GM18502 (cell line): ENCODE results near the gene CD2BP2.

Experiments used
- ATAC-seq: cut with Tn5 transposase; IDR thresholded peaks from one replicate; pipeline ENCODE4 v1.9.1; 2021; ENCODE audit warnings: mild to moderate bottlenecking; ENCODE audit not compliant: unreplicated experiment, poor library complexity

The CD2BP2 gene

GRCh38 chr16:30379158-30379783 is 24.2 kb upstream of the CD2BP2 start:
- ATAC-seq, result no peak

GRCh38 chr16:30378236-30379157 is 23.4 kb upstream of the CD2BP2 start:
- ATAC-seq, result peak; percentile 86

- ATAC-seq, result peak; percentile 41
Measured at GRCh38 chr16:30377812-30378235, 22.7 kb upstream of the CD2BP2 start.

GRCh38 chr16:30377050-30377811 is 22.1 kb upstream of the CD2BP2 start:
- no peak for ATAC-seq

- ATAC-seq, result no peak
Measured at GRCh38 chr16:30376461-30376902, 21.4 kb upstream of the CD2BP2 start.

GRCh38 chr16:30375864-30376263 is 20.8 kb upstream of the CD2BP2 start:
- ATAC-seq, result no peak

- ATAC-seq, result no peak
Measured at GRCh38 chr16:30374538-30374937, 19.4 kb upstream of the CD2BP2 start, which contains the start of gene MYL11. Gene MYL11, plus strand, starts transcription at chr16:30374802. Its CDS starts 56 bp downstream, at chr16:30374858.

GRCh38 chr16:30372725-30373124 is 17.6 kb upstream of the CD2BP2 start:
- no peak for ATAC-seq

- no peak for ATAC-seq
Measured at GRCh38 chr16:30372038-30372712, 17.1 kb upstream of the CD2BP2 start.

- ATAC-seq, result no peak
Measured at GRCh38 chr16:30371248-30371816, 16.2 kb upstream of the CD2BP2 start.

- peak; percentile 77 for ATAC-seq
Measured at GRCh38 chr16:30370456-30371247, 15.5 kb upstream of the CD2BP2 start, which contains the start of gene TBC1D10B. Gene TBC1D10B, minus strand, starts transcription at chr16:30370494. Its CDS starts 311 bp downstream, at chr16:30370183.

GRCh38 chr16:30369938-30370455 is 14.9 kb upstream of the CD2BP2 start:
- ATAC-seq, result peak; percentile 8

- no peak for ATAC-seq
Measured at GRCh38 chr16:30369091-30369937, 14.2 kb upstream of the CD2BP2 start.

- ATAC-seq, result no peak
Measured at GRCh38 chr16:30368792-30369090, 13.6 kb upstream of the CD2BP2 start.

- ATAC-seq, result no peak
Measured at GRCh38 chr16:30368122-30368791, 13.1 kb upstream of the CD2BP2 start.

- no peak for ATAC-seq
Measured at GRCh38 chr16:30367349-30368009, 12.4 kb upstream of the CD2BP2 start.

GRCh38 chr16:30366511-30366910 is 11.4 kb upstream of the CD2BP2 start:
- ATAC-seq, result no peak
